SU-DHL-6 (cell line): ENCODE data around the gene COBLL1.

Experiments
- H2AFZ ChIP-seq: fragments of 200-600 bp; sonication (generic); 2 replicates; pipeline ENCODE4 v1.6.1; 2014; ENCODE audit warnings: low read depth, mild to moderate bottlenecking, moderate library complexity, mixed read lengths, antibody characterized with exemption, low read length; ENCODE audit not compliant: severe bottlenecking
- H3F3A ChIP-seq: fragments of 200-600 bp; shearing (Covaris generic); 2 replicates; pipeline ENCODE4 v1.6.0; 2016; ENCODE audit warnings: antibody characterized with exemption, mild to moderate bottlenecking; ENCODE audit not compliant: insufficient read depth
- H3K27ac ChIP-seq: fragments of 200-600 bp; sonication (generic); 2 replicates; pipeline ENCODE4 v1.5.1; 2016; ENCODE audit warnings: low read depth, mild to moderate bottlenecking, low read length, moderate library complexity, mixed read lengths
- H3K27me3 ChIP-seq: fragments of 200-600 bp; sonication (generic), shearing (Covaris generic); 2 replicates; pipeline ENCODE4 v1.6.0; 2014; ENCODE audit warnings: mild to moderate bottlenecking, low read length
- H3K36me3 ChIP-seq: fragments of 200-600 bp; sonication (generic); 2 replicates; pipeline ENCODE4 v1.6.1; 2014; ENCODE audit warnings: mild to moderate bottlenecking, low read length, mixed read lengths
- H3K4me2 ChIP-seq: fragments of 300-600, 200-600 bp; shearing (Covaris generic), sonication (generic); 2 replicates; pipeline ENCODE4 v1.6.0; 2014; ENCODE audit warnings: low read length, low read depth, mild to moderate bottlenecking; ENCODE audit not compliant: poor library complexity, severe bottlenecking
- H3K4me3 ChIP-seq: fragments of 200-600 bp; sonication (generic); 2 replicates; pipeline ENCODE4 v1.5.1; 2014; ENCODE audit warnings: antibody characterized with exemption, low read length, mild to moderate bottlenecking, mixed read lengths; ENCODE audit not compliant: insufficient read depth, poor library complexity, severe bottlenecking
- H3K79me2 ChIP-seq: fragments of 200-600 bp; sonication (generic); 2 replicates; pipeline ENCODE4 v1.6.1; 2014; ENCODE audit warnings: mild to moderate bottlenecking, low read length, moderate library complexity; ENCODE audit not compliant: insufficient read depth
- H3K9ac ChIP-seq: fragments of 200-600 bp; sonication (generic); 2 replicates; pipeline ENCODE4 v1.7.0; 2014; ENCODE audit warnings: mild to moderate bottlenecking, low read length
- H3K9me2 ChIP-seq: fragments of 200-600 bp; sonication (generic); replicated peaks from 2 replicates; pipeline ENCODE4 v1.6.1; 2014; ENCODE audit warnings: low read length; ENCODE audit not compliant: insufficient read depth
- H3K9me3 ChIP-seq: fragments of 200-600 bp; sonication (generic); 2 replicates; pipeline ENCODE4 v1.6.1; 2014; ENCODE audit warnings: low read length, mixed read lengths; ENCODE audit not compliant: insufficient read depth
- H4K20me1 ChIP-seq: fragments of 200-600 bp; sonication (generic); 2 replicates; pipeline ENCODE4 v1.6.1; 2014; ENCODE audit warnings: low read depth, mild to moderate bottlenecking, antibody characterized with exemption, low read length, moderate library complexity, mixed read lengths
- CTCF ChIP-seq: fragments of 200-600 bp; sonication (generic); IDR thresholded peaks from one replicate; pipeline ENCODE4 v1.5.1; 2017; ENCODE audit warnings: antibody characterized with exemption, mild to moderate bottlenecking, low read length, moderate library complexity; ENCODE audit not compliant: insufficient read depth, poor library complexity, severe bottlenecking
- EZH2phosphoT487 ChIP-seq: fragments of 200-600 bp; sonication (generic), shearing (Covaris generic); conservative IDR thresholded peaks from 2 replicates; pipeline ENCODE4 v1.6.1; 2018; ENCODE audit warnings: mild to moderate bottlenecking, antibody characterized with exemption, low read length, moderate library complexity, mixed read lengths

Gene COBLL1

DNA sequence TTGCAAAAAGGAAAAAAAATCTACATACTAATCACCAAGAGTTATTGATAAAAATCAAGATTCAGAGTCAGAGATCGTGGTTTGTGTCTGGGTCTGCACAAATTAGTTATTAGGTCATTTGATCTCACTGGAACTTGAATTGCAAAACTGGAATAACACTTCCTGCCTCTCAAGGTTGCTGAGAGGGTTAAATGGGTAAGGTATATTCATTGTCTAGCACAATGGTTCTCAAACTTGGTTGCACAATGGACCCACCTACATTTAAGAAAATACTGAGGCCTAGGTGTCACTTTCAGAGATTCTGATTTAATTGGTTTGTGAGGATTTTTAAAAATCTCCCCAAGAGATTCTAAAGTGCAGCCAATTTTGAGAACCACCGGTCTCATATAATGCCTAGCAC is 84.8 kb downstream of the COBLL1 start:
- Histone ChIP-seq H3K27ac (no peak overlapping the region), H3K9me2 (no peaks in the 10 kb centered on the region), H3K4me2 (no peak overlapping the region), H3K4me3 (no peak overlapping the region), H3K27me3 (no peaks in the 10 kb centered on the region), H3F3A (no peaks in the 10 kb centered on the region), H3K9me3 (no peaks in the 10 kb centered on the region), H4K20me1 (no peaks in the 10 kb centered on the region), H3K79me2 (no peaks in the 10 kb centered on the region), H2AFZ (no peak overlapping the region), H3K36me3 (no peaks in the 10 kb centered on the region), H3K9ac (no peak overlapping the region)
- no peak for TF ChIP-seq CTCF
- no peak for TF ChIP-seq EZH2phosphoT487

DNA sequence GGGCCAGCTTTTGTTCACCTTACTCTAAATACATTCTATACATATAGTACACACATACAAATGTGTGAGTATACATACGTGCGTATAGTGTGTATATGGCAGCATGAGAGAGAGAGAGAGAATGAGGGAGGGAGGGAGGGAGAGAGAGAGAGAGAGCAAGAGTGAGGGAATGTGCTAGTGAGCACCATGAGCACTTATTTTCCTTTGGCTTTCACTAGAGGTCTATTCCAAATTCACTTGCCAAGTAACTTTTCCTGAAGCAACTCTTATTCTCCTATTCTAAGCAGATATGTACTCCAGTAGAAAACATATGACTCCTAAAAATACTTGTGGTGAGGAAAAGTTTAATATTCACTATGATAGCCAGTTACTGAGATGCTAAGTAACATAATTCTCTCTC is 85.7 kb downstream of the COBLL1 start:
- Histone ChIP-seq H3F3A (no peaks in the 10 kb centered on the region), H3K27ac (no peak overlapping the region), H3K79me2 (no peaks in the 10 kb centered on the region), H3K27me3 (no peaks in the 10 kb centered on the region), H4K20me1 (no peaks in the 10 kb centered on the region), H3K36me3 (no peaks in the 10 kb centered on the region), H3K9ac (no peak overlapping the region), H3K9me3 (no peaks in the 10 kb centered on the region), H3K4me3 (no peak overlapping the region), H2AFZ (no peak overlapping the region), H3K9me2 (no peaks in the 10 kb centered on the region), H3K4me2 (no peak overlapping the region)
- TF ChIP-seq CTCF (no peak), EZH2phosphoT487 (no peak)

GRCh38 chr2:164754157-164755093 is 87.2 kb downstream of the COBLL1 start:
- no peak for TF ChIP-seq CTCF
- TF ChIP-seq EZH2phosphoT487 = no peak
- Histone ChIP-seq H3K36me3 (no peaks in the 10 kb centered on the region), H3K27me3 (no peaks in the 10 kb centered on the region), H4K20me1 (no peaks in the 10 kb centered on the region), H3K4me3 (no peak overlapping the region), H2AFZ (no peak overlapping the region), H3K9me3 (no peaks in the 10 kb centered on the region), H3F3A (no peaks in the 10 kb centered on the region), H3K79me2 (no peaks in the 10 kb centered on the region), H3K27ac (no peak overlapping the region), H3K4me2 (no peak overlapping the region), H3K9me2 (no peaks in the 10 kb centered on the region), H3K9ac (no peak overlapping the region)
